ENCODE measurements around the gene SMKR1. TPM values are rescaled to one million over a fixed set of nuclear protein-coding genes. Genes with fewer than 3 reads are reported as not detected.

SMKR1 gene
- total RNA-seq (ENCODE audit: low replicate concordance), result 1.5 TPM in 1 of 2 replicates, not detected in the other
- long read RNA-seq, result 0 reads

- H3K4me1 Mint-ChIP-seq (ENCODE audit: unreplicated experiment), result peaks cover 10% of the 10 kb centered on the region
- no peaks in the 10 kb centered on the region for H3K9me3 Mint-ChIP-seq
- DNase-seq (ENCODE audit: extremely low spot score, unreplicated experiment), result peak; percentile 81
- peak within 1 kb of the TSS; percentile 87 for H3K4me3 Mint-ChIP-seq
- TF ChIP-seq CTCF (conservative IDR thresholded peaks at IDR 0.05), result no peak
- peaks cover 42% of the 10 kb centered on the region for H3K27me3 Mint-ChIP-seq
- H3K27ac Mint-ChIP-seq, result peak within 1 kb of the TSS; percentile 55
- H3K36me3 Mint-ChIP-seq, result no peaks in the 10 kb centered on the region
Observed at GRCh38 chr7:129501760-129502707, at the start of gene SMKR1. SMKR1 (plus strand) TSS chr7:129502531; CDS start chr7:129502825, 294 bp downstream.

- TF ChIP-seq CTCF (conservative IDR thresholded peaks at IDR 0.05), result no peak
- Mint-ChIP-seq H3K9me3 (peaks cover 5% of the 10 kb centered on the region), H3K4me1 (ENCODE audit: unreplicated experiment) (no peaks in the 10 kb centered on the region), H3K4me3 (no peak overlapping the region), H3K27ac (no peak overlapping the region), H3K36me3 (peaks cover 17% of the 10 kb centered on the region), H3K27me3 (no peaks in the 10 kb centered on the region)
- no peak for DNase-seq (ENCODE audit: extremely low spot score, unreplicated experiment)
Observed at GRCh38 chr7:129452589-129453231, 49.6 kb upstream of the SMKR1 start.

- no peak overlapping the region for H3K4me3 Mint-ChIP-seq
- peaks cover 3% of the 10 kb centered on the region for H3K9me3 Mint-ChIP-seq
- no peaks in the 10 kb centered on the region for H3K4me1 Mint-ChIP-seq (ENCODE audit: unreplicated experiment)
- peaks cover 14% of the 10 kb centered on the region for H3K36me3 Mint-ChIP-seq
- H3K27me3 Mint-ChIP-seq, result no peaks in the 10 kb centered on the region
- TF ChIP-seq CTCF (conservative IDR thresholded peaks at IDR 0.05), result no peak
- H3K27ac Mint-ChIP-seq, result no peak overlapping the region
- no peak for DNase-seq (ENCODE audit: extremely low spot score, unreplicated experiment)
Observed at GRCh38 chr7:129453510-129454248, 48.7 kb upstream of the SMKR1 start.

- Mint-ChIP-seq H3K4me1 (ENCODE audit: unreplicated experiment) (no peaks in the 10 kb centered on the region), H3K36me3 (peaks cover 9% of the 10 kb centered on the region), H3K9me3 (no peaks in the 10 kb centered on the region), H3K27ac (no peak overlapping the region), H3K27me3 (no peaks in the 10 kb centered on the region), H3K4me3 (no peak overlapping the region)
- DNase-seq (ENCODE audit: extremely low spot score, unreplicated experiment), result no peak
- TF ChIP-seq CTCF (conservative IDR thresholded peaks at IDR 0.05), result no peak
Observed at GRCh38 chr7:129454249-129454551, 48.1 kb upstream of the SMKR1 start.

GRCh38 chr7:129456421-129456820 is 45.9 kb upstream of the SMKR1 start:
- Mint-ChIP-seq H3K9me3 (no peaks in the 10 kb centered on the region), H3K4me3 (no peak overlapping the region), H3K27ac (no peak overlapping the region), H3K27me3 (no peaks in the 10 kb centered on the region), H3K4me1 (ENCODE audit: unreplicated experiment) (no peaks in the 10 kb centered on the region), H3K36me3 (no peaks in the 10 kb centered on the region)
- no peak for TF ChIP-seq CTCF (conservative IDR thresholded peaks at IDR 0.05)
- no peak for DNase-seq (ENCODE audit: extremely low spot score, unreplicated experiment)
